GM19035 (cell line): ENCODE measurements around the gene NDUFB10.
A peak's percentile ranks its signal among the peaks of the same experiment; 100 is the strongest.

Experiments
- ATAC-seq: cut with Tn5 transposase; IDR thresholded peaks from one replicate; pipeline ENCODE4 v1.9.1; 2021; ENCODE audit not compliant: unreplicated experiment

Gene NDUFB10

DNA sequence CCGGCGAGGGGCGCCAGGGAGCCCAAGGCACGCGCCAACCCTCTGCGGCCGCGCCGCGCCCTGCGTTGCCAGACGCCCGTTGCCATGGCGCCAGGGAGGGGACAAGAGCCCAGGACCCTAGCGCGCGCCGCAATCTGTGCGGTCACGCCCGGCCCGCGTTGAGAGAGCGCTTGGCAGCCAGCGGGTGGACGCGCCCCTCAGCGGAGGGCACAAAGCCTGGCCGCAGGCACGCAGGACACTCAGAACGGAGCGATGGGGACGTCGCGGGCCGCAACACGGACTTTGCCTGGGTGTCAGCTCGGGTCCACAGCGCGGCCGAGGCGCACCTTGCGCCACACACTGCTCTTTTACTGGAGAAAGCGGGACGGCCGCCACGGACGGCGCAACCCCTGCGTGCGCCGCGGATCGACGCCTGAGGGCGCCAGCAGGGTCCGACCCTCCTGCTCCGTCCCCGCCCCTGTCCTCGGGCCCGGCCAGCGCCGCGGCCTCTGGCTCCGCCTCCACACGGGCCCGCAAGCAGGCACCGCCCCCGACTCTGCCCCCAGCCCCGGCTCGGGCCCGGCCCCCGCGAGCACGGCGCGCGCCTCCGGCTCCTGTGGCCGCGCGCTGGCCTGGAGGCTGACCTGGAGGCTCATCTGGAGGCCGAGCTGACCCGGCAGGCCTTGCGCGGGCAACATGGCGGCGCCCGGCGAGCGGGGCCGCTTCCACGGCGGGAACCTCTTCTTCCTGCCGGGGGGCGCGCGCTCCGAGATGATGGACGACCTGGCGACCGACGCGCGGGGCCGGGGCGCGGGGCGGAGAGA lies 24.4 kb downstream of the NDUFB10 start, which contains the start of gene GFER:
GFER (plus strand) TSS at position 650 of the 803 bp plus-strand sequence; CDS start at position 676, 26 bp downstream.
- peak; percentile 86 for ATAC-seq

DNA sequence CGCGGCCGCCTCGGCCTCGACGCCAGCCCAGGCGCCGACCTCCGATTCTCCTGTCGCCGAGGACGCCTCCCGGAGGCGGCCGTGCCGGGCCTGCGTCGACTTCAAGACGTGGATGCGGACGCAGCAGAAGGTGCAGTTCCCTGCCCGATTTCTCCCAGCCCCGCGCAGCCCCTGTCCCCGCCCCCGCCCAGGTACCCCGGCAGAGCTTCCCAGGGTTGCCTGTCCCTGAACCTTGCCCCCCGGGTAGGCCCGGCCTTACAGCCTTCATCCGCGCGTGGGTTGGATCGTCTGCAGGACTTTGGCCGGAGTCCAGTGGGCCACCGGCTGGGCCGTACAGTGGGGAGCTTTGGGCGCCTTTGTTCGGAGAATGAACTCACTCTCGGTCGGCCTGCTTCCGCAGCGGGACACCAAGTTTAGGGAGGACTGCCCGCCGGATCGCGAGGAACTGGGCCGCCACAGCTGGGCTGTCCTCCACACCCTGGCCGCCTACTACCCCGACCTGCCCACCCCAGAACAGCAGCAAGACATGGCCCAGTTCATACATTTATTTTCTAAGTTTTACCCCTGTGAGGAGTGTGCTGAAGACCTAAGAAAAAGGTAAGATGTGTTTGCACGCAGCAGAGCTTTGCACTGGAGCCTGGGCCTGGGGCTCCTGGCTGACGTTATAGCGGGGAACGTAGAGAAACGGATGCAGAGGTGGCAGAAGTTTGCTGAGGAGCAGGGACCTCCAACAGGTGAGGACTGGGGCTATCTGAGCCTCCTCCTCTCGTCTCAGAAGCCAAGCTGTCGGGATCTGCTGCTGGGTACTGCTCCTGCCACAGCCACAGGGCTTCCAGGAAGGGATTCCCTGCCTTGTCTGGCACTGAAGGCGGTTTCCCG lies 25.2 kb downstream of the NDUFB10 start:
- ATAC-seq, result peak; percentile 16

DNA sequence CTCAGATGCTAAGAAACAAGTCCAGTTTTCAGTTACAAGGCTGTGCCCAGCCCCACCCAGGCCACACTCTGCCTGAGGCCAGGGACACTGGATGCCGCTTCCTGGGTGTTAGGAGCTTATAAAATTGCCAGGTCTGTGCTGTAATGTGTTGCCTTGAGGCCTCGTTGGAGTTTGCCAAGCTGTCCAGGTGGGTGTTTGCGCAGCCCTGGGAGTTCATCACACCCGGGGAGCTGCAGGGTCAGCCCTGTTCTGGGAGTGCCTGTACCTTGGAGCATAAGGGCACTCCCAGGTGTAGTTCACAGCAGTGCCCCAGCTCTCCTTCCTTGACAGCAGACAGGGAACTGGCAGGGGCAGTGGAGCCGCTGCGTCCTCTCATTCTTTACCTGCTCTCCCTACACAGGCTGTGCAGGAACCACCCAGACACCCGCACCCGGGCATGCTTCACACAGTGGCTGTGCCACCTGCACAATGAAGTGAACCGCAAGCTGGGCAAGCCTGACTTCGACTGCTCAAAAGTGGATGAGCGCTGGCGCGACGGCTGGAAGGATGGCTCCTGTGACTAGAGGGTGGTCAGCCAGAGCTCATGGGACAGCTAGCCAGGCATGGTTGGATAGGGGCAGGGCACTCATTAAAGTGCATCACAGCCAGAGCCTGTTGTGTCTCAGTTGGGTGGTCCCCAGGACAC lies 26.3 kb downstream of the NDUFB10 start:
- no peak for ATAC-seq

DNA sequence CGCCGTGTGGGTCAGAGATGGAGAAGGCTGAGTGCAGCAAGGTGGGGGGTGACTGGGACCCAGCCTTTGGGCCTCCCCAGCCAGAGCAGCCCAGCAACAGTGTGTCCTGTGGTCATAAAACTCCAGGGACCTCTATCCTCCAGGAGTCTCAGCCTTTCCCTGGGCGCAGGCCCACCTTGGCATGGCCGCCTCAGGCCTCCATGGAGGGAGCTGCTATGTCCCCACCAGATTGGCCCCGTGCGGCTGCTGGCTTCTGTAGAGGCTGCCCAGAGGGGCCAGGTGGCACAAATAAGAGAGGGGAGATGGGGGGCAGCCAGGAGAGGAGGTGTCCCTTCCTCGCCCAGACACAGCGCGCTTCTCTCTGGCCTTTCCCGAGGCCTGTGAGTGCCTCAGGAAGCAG lies 27.9 kb downstream of the NDUFB10 start:
- ATAC-seq, result no peak

DNA sequence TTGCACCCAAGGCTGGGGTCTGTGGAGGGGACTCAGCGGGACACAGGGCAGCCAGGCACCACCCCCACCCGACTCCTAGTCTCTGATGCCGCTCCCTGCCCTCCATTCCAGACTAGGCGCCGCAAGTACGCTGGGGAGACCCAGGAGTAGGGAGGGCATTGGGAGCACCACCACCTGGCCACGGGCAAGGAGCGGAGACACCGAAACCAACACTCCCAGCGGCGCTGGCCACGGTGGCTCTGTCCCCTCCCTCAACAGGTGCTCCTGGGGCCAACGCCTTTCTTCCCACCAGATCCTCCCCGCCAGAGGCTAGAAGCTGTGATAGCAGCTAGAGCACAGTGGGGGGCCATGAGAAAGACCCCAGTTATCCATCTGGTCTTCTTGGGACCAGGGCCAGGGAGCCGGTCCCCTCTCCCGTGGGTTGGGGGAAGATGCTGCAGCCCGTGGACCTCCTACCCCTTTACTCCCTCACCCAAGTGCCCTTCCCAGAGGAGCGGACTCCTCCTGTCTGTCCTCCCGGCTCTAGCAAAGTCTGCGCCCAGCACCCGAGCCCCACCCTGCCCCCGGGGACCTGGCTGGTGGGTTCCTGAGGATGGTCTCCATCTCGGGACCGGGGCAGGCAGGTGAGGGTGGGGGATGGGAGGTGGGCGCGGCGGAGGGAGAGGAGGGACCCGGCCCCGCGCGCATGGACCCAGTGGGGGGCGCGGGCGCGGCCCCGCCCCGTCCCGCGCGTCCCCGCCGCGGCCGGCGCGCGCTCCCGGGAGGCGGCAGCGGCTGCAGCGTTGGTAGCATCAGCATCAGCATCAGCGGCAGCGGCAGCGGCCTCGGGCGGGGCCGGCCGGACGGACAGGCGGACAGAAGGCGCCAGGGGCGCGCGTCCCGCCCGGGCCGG lies 30.1 kb downstream of the NDUFB10 start, which contains the start of gene SYNGR3:
SYNGR3 (plus strand) TSS at position 762 of the 892 bp plus-strand sequence. CDS start 133 bp downstream, outside the sequence.
- ATAC-seq, result no peak

DNA sequence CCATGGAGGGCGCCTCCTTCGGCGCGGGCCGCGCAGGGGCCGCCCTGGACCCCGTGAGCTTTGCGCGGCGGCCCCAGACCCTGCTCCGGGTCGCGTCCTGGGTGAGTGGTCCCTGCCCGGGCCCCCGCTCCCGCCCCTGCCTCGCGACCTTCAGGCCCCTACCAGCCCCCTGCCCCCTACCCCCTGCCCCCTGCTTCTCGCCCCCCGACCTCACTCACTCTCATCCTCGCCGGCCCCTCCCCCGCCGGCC lies 30.7 kb downstream of the NDUFB10 start:
- no peak for ATAC-seq

DNA sequence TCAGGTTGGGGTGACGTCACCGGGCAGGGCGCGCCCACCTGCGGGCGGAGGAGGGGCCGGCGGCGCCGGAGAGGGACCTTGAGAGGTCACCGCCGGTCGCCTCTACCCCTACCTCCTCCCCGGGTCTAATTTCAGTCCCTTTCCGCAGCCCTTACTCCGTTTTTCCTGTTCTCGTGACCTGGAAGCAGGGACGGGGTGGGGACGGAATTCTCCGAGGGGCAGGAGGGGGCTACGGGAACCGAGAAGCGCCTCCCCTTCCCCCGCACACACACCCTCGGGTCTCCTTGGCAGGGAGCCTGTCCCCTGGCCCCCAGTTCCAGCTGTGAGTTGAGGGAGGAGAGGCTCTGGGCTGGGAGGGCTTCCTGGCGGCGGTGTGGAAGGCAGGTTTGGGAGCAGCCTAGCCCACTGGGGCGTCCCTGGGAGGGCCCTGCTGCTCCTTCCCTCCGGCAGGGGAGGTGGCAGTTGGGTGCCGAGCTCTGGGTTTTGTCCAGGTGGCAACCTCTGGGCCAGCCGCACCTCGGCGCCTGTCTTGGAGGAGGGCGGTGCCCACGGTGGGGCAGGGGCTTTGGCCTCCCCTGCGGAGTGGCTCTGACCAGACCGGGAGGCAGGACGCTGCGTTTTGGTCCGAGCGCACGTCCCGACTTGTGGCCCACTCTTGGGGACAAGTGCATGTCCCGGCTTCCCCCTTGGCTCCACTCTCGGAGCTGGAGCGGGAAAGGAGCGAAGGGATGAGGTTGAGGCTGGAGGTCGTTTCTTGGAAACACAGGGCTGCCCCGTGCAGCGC lies 31.2 kb downstream of the NDUFB10 start:
- ATAC-seq, result no peak

DNA sequence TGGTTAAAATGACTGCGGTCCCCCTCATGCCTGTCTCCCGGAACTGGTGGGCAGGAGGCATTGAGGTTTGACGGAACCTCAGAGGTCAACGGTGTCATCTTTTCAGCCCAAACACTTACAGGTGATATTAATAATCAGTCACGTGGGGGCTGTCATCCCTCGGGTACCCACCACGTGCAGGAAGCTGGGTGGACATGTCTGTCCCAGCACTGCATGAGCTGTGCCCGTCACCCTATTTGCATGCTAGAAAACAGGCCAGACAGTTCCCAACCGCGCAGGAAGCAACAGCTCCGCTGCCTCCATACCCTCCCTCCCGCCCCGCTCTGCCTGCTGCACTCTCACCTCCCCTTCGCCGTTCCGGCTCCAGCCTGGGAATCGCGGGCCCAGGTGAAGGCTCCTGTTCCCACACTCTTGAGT lies 31.8 kb downstream of the NDUFB10 start:
- no peak for ATAC-seq

DNA sequence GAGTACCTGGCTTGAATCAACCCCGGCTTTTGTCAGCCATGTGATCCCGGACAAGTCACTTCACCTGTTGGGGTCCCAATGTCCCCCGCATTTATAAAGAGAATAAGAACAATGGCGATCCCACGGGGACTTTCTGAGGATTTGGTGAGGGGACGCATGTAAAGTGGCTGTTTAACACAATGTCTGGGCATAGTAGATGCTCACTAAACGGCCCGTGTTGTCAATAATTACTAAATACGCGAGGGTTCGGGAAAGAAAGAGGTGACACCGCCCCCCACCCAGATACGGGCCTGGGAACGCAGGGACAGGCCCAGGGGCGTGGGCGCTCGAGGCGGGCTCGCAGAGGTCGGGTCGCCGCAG lies 32.2 kb downstream of the NDUFB10 start:
- ATAC-seq, result no peak

DNA sequence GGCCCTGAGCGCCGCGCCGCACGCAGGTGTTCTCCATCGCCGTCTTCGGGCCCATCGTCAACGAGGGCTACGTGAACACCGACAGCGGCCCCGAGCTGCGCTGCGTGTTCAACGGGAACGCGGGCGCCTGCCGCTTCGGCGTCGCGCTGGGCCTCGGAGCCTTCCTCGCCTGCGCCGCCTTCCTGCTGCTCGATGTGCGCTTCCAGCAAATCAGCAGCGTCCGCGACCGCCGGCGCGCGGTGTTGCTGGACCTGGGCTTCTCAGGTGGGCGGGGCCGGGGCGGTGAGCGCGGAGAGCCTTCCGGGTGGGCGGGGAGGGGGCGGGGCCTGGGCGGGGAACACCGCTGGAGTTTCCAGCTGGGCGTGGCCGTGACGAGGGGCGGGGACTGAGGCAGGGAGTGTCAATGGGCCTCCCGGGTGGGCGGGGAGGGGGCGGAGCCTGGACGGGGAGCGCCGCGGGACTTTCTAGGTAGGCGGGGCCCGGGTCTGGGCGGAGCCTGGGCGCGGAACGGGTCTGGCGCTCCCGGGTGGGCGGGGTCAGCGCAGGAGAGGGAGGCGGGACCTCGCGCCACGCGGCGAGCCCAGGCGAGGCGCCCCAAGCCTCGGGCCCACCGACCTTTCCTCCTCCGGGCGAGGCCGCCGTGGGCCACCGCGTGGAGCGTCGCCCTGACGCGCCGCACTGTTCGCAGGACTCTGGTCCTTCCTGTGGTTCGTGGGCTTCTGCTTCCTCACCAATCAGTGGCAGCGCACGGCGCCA lies 32.8 kb downstream of the NDUFB10 start:
- ATAC-seq, result peak; percentile 46

DNA sequence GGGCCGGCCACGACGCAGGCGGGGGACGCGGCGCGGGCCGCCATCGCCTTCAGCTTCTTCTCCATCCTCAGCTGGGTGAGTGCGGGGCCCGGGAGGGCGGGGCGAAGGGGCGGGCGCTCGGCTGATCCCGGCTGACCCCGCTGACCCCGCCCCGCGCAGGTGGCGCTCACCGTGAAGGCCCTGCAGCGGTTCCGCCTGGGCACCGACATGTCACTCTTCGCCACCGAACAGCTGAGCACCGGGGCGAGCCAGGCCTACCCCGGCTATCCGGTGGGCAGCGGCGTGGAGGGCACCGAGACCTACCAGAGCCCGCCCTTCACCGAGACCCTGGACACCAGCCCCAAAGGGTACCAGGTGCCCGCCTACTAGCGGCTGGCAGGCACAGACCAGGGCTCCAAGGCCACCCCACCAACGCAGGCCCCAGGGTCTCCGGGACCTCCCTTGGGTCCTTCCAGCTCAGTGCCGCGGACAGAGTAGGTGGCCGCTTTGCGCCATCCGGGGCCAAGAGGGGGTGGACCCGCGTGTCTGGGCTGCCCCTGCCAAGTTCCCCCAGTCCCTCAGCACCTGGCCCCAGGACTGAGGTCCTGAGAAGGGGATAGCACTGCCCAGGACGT lies 33.5 kb downstream of the NDUFB10 start:
- ATAC-seq, result no peak

DNA sequence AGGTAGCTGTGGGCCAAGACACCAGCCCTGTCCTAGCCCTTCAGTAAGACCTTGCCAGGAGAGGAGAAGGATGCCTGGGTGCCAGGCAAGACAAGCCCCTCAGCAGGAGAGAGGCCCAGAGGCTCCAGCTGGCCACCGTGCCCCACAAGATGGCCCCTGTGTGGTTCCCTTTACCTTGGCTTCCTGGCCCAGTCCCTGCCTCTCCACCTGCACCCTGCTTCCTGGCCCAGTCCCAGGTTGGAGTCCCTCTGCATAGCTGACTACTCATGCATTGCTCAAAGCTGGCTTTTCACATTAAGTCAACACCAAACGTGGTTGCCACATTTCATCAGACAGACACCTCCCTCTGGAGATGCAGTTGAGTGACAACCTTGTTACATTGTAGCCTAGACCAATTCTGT lies 34.4 kb downstream of the NDUFB10 start:
- ATAC-seq, result no peak

DNA sequence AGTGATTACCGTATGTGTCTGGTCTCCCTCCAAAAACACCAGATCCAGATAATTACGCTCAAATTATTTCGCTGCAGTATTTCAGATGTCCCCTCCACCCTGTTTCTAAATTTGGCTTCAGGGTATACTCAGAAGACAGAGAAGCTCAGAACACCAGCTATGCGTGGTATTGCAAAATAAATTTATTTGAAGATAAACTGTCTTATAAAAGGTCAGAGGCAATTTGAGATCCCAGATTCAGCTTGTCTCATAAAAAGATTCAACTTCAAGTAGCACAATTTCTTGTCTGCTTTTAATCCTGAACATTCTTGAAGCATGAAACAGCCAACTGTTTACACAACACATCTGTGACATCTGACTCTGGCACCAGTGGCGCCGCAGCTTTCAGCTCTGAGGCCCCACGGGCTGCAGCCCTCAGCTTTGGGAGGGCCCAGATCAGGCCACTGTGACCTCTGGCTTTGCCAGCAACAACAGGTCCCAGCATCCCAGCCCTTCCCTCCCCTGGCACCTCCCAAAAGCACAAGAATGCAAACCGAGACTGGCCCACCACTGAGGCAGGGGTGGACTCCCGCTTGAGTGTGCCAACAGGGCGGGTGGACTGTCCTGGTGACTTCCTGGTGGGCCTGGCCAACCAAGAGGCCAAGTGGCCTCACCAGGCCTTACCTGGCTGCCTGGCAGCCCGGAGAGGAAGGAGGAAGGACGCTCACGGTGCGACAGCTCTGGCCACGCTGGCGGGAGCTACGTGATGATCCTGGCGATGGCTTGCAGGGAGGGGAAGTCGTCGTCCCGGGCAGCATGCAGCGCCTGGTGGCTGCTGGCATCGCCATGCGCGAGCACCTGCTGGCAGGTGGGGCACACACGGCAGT lies 38.4 kb downstream of the NDUFB10 start:
- ATAC-seq, result no peak

DNA sequence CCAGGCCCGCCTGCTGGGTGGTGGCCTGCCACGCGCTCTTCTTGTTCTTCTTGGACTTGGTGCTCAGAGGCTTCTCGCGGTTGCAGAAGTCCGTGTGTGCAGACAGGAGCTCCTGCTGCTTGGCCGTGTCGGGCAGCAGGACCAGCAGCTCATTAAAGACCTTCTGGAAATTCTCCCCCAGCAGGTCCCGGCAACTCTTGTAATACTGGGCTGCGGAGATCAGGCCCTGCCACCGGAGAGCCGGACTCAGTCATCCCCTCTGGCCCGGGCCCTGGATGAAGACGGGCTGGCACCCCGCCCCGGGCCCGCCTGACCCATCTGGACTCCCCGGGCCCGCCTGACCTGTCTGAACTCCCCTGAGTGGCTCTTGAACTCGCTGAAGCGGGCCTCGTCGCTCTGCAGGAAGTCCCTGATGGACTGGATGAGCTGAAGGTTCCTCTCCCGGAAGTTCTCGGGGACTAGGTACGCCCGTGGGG lies 39.1 kb downstream of the NDUFB10 start:
- no peak for ATAC-seq

DNA sequence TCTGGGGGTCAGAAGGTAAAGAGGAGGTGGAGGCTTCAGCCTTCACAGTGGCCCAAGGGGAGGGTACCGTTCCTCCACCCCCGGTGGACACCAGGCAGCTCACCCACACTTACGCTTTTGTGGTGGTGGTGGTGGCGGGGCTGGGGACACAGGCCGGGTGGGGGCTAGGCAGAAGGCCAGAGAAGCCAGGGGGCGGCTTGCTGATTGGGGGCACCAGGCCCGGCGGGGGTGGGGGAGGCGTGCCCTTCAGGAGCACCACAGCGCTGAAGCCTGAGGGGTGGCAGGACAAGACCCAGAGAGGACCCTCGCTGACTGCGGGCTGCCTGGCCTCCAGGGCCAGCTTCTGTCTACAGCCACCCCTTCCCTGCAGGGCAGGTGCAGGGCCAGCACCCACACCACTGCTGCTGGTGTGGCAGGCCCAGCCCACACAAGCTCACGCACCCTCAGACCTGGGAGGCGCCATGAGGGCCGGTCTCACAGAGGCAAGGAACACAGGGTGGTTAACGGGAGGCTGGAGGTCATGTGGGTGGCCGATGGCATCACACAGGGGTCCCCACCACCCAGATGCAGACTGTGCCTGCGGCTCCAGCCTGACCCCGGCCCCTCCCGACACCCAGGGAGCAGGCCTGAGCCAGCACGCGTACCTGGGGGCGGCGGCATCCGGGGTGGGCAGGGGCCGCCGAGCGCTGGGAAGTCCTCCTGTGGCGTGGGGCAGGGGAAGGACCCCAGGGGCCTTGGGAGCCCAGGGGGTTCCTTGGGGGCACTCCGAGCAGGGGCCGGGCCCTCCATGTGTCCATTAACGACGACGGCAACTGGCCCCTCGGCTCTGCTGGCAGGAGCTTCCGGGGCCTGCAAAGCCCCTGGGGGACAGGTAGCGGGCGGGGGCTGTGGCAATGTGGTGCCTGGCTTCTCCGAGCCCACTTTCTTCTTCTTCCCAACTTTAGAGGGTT lies 39.8 kb downstream of the NDUFB10 start:
- no peak for ATAC-seq

DNA sequence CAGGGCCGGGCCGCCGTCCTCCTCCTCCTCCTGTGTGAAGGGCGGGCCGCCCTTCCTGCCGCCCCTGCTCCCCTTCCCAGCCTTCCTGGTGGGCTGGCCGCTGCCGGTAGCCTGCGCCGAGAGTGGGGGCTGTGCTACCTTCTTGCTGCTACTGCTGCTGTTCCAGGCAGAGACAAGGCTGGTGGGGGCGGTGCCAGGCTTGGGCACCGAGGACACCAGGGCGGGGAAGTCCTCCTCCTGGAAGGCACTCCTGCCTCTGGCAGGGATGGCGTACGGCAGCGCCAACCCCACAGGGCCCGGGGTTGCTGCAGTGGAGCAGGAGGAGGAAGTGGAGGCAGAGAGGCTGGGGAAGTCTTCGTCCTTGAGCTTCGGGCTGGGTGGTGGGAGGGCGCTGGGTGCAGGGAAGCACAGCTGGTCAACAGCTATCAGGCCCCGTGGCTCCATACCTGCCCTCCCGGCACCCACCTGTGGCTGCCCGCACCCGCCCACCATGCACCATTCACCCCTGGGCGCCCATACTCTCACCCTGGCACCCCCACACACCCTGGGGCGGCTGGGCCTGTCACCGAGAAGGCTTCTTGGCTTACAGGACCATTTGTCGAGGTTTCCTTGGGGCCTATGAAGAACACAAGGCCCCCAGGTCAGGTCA lies 40.7 kb downstream of the NDUFB10 start:
- ATAC-seq, result no peak
